ENCODE data around the gene EMX2. TPM values are rescaled to one million over a fixed set of nuclear protein-coding genes. Genes with fewer than 3 reads are reported as not detected.

EMX2 gene
- total and polyA plus RNA-seq, 2 of the 13 experiments (the other 11 are each of a cell fraction or from before 2014, with no cell fraction given), result not detected

DNA sequence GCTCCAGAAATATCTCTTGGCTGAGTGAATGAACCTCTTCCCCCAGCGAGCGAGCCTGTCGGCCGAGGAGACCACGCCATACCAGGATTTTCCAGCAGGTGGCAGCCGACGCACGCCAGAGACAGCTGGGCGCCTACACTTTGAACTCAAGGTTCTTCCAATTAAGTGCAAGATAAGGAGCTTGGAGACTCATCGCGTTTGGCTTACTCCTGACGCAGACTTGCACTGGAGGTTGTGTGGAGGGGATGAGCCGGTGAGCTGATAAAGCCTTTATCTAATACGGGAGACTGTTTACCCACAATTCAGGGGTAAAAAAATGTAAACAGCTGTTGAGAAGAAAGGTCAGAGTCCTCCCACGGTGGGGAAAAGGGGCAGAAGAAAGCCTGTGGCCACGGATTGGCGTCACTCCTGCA lies 45.9 kb upstream of the EMX2 start (continued):
- TF ChIP-seq, protein P1, sequence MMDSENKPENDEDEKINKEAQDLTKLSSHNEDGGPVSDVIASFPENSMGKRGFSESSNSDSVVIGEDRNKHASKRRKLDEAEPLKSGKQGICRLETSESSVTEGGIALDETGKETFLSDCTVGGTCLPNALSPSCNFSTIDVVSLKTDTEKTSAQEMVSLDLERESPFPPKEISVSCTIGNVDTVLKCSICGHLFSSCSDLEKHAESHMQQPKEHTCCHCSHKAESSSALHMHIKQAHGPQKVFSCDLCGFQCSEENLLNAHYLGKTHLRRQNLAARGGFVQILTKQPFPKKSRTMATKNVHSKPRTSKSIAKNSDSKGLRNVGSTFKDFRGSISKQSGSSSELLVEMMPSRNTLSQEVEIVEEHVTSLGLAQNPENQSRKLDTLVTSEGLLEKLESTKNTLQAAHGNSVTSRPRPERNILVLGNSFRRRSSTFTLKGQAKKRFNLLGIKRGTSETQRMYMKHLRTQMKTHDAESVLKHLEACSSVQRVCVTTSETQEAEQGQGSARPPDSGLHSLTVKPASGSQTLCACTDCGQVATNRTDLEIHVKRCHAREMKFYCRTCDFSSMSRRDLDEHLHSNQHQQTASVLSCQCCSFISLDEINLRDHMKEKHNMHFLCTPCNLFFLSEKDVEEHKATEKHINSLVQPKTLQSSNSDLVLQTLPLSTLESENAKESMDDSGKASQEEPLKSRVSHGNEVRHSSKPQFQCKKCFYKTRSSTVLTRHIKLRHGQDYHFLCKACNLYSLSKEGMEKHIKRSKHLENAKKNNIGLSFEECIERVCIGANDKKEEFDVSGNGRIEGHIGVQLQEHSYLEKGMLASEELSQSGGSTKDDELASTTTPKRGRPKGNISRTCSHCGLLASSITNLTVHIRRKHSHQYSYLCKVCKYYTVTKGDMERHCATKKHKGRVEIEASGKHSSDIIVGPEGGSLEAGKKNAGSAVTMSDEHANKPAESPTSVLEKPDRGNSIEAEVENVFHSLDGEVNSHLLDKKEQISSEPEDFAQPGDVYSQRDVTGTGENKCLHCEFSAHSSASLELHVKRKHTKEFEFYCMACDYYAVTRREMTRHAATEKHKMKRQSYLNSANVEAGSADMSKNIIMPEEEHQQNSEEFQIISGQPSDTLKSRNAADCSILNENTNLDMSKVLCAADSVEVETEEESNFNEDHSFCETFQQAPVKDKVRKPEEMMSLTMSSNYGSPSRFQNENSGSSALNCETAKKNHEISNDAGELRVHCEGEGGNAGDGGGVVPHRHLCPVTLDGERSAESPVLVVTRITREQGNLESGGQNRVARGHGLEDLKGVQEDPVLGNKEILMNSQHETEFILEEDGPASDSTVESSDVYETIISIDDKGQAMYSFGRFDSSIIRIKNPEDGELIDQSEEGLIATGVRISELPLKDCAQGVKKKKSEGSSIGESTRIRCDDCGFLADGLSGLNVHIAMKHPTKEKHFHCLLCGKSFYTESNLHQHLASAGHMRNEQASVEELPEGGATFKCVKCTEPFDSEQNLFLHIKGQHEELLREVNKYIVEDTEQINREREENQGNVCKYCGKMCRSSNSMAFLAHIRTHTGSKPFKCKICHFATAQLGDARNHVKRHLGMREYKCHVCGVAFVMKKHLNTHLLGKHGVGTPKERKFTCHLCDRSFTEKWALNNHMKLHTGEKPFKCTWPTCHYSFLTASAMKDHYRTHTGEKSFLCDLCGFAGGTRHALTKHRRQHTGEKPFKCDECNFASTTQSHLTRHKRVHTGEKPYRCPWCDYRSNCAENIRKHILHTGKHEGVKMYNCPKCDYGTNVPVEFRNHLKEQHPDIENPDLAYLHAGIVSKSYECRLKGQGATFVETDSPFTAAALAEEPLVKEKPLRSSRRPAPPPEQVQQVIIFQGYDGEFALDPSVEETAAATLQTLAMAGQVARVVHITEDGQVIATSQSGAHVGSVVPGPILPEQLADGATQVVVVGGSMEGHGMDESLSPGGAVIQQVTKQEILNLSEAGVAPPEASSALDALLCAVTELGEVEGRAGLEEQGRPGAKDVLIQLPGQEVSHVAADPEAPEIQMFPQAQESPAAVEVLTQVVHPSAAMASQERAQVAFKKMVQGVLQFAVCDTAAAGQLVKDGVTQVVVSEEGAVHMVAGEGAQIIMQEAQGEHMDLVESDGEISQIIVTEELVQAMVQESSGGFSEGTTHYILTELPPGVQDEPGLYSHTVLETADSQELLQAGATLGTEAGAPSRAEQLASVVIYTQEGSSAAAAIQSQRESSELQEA (CRISPR knock-in tag; IDR thresholded peaks at IDR 0.05; ENCODE audit: not compliant biosample characterization), result no peak
- TF ChIP-seq, protein P2, sequence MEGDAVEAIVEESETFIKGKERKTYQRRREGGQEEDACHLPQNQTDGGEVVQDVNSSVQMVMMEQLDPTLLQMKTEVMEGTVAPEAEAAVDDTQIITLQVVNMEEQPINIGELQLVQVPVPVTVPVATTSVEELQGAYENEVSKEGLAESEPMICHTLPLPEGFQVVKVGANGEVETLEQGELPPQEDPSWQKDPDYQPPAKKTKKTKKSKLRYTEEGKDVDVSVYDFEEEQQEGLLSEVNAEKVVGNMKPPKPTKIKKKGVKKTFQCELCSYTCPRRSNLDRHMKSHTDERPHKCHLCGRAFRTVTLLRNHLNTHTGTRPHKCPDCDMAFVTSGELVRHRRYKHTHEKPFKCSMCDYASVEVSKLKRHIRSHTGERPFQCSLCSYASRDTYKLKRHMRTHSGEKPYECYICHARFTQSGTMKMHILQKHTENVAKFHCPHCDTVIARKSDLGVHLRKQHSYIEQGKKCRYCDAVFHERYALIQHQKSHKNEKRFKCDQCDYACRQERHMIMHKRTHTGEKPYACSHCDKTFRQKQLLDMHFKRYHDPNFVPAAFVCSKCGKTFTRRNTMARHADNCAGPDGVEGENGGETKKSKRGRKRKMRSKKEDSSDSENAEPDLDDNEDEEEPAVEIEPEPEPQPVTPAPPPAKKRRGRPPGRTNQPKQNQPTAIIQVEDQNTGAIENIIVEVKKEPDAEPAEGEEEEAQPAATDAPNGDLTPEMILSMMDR (CRISPR knock-in tag; IDR thresholded peaks at IDR 0.05), result peak; percentile 91
- TF ChIP-seq ZNF891 (CRISPR knock-in tag; IDR thresholded peaks at IDR 0.05) (no peak), ZBTB7B (CRISPR knock-in tag; IDR thresholded peaks at IDR 0.05) (no peak), FOXJ3 (CRISPR knock-in tag; IDR thresholded peaks at IDR 0.05; ENCODE audit: borderline replicate concordance) (0 out of 2 replicates have a peak, but pooled peaks have one; percentile 28)
- TF ChIP-seq, protein P3, sequence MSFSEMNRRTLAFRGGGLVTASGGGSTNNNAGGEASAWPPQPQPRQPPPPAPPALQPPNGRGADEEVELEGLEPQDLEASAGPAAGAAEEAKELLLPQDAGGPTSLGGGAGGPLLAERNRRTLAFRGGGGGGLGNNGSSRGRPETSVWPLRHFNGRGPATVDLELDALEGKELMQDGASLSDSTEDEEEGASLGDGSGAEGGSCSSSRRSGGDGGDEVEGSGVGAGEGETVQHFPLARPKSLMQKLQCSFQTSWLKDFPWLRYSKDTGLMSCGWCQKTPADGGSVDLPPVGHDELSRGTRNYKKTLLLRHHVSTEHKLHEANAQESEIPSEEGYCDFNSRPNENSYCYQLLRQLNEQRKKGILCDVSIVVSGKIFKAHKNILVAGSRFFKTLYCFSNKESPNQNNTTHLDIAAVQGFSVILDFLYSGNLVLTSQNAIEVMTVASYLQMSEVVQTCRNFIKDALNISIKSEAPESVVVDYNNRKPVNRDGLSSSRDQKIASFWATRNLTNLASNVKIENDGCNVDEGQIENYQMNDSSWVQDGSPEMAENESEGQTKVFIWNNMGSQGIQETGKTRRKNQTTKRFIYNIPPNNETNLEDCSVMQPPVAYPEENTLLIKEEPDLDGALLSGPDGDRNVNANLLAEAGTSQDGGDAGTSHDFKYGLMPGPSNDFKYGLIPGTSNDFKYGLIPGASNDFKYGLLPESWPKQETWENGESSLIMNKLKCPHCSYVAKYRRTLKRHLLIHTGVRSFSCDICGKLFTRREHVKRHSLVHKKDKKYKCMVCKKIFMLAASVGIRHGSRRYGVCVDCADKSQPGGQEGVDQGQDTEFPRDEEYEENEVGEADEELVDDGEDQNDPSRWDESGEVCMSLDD (CRISPR knock-in tag; IDR thresholded peaks at IDR 0.05; ENCODE audit: borderline replicate concordance), result no peak
- TF ChIP-seq, protein P4, sequence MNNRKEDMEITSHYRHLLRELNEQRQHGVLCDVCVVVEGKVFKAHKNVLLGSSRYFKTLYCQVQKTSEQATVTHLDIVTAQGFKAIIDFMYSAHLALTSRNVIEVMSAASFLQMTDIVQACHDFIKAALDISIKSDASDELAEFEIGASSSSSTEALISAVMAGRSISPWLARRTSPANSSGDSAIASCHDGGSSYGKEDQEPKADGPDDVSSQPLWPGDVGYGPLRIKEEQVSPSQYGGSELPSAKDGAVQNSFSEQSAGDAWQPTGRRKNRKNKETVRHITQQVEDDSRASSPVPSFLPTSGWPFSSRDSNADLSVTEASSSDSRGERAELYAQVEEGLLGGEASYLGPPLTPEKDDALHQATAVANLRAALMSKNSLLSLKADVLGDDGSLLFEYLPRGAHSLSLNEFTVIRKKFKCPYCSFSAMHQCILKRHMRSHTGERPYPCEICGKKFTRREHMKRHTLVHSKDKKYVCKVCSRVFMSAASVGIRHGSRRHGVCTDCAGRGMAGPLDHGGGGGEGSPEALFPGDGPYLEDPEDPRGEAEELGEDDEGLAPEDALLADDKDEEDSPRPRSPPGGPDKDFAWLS (CRISPR knock-in tag; IDR thresholded peaks at IDR 0.05; ENCODE audit: borderline replicate concordance), result no peak
- TF ChIP-seq, protein P5, sequence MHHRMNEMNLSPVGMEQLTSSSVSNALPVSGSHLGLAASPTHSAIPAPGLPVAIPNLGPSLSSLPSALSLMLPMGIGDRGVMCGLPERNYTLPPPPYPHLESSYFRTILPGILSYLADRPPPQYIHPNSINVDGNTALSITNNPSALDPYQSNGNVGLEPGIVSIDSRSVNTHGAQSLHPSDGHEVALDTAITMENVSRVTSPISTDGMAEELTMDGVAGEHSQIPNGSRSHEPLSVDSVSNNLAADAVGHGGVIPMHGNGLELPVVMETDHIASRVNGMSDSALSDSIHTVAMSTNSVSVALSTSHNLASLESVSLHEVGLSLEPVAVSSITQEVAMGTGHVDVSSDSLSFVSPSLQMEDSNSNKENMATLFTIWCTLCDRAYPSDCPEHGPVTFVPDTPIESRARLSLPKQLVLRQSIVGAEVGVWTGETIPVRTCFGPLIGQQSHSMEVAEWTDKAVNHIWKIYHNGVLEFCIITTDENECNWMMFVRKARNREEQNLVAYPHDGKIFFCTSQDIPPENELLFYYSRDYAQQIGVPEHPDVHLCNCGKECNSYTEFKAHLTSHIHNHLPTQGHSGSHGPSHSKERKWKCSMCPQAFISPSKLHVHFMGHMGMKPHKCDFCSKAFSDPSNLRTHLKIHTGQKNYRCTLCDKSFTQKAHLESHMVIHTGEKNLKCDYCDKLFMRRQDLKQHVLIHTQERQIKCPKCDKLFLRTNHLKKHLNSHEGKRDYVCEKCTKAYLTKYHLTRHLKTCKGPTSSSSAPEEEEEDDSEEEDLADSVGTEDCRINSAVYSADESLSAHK (CRISPR knock-in tag; IDR thresholded peaks at IDR 0.05; ENCODE audit: borderline replicate concordance), result no peak
- TF ChIP-seq, protein P6, sequence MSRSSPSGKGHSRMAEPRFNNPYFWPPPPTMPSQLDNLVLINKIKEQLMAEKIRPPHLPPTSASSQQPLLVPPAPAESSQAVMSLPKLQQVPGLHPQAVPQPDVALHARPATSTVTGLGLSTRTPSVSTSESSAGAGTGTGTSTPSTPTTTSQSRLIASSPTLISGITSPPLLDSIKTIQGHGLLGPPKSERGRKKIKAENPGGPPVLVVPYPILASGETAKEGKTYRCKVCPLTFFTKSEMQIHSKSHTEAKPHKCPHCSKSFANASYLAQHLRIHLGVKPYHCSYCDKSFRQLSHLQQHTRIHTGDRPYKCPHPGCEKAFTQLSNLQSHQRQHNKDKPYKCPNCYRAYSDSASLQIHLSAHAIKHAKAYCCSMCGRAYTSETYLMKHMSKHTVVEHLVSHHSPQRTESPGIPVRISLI (CRISPR knock-in tag; IDR thresholded peaks at IDR 0.05; ENCODE audit: borderline replicate concordance), result peak; percentile 40; the same call in 1 of the 2 replicates
